H1 (cell line): ENCODE results near the gene OS9. TPM values are rescaled to one million over a fixed set of nuclear protein-coding genes. Genes with fewer than 3 reads are reported as not detected.

Experiments used
- CTCF ChIA-PET: fragments of 300-600 bp; sonication (Branson Sonifier 250); formaldehyde crosslinking; loops from one replicate; lab custom pipeline; 2021; ENCODE audit not compliant: partially characterized antibody; lab: Charles Lee
- POLR2A ChIA-PET: fragments of 300-600 bp; sonication (Branson Sonifier 250); formaldehyde crosslinking; loops from one replicate; lab custom pipeline; 2021; ENCODE audit warnings: inconsistent platforms; ENCODE audit not compliant: partially characterized antibody; lab: Charles Lee
- DNase-seq, 2 experiments: peaks; one replicate each; pipeline versions ENCODE4 v3.0.0 to v3.0.0-alpha.2; 2010 to 2022; ENCODE audit warnings: low spot score in 2 of 2, low read depth in 1 of 2, mixed read lengths in 1 of 2
- FAIRE-seq: peaks from 2 replicates; lab custom pipeline; 2011; peaks lifted over from hg19 to GRCh38; lab: Jason Lieb, UNC
- H2AFZ ChIP-seq: 2 replicates; pipeline ENCODE4 v1.8.1; 2012; ENCODE audit warnings: low read length, inconsistent platforms
- H2AK5ac ChIP-seq: 2 replicates; pipeline ENCODE4 v1.6.1; 2013; ENCODE audit warnings: low read depth, low read length
- H2BK120ac ChIP-seq: replicated peaks from 2 replicates; pipeline ENCODE3; 2013; ENCODE audit warnings: low read depth, low read length, inconsistent platforms
- H2BK12ac ChIP-seq: 2 replicates; pipeline ENCODE4 v1.6.1; 2013; ENCODE audit warnings: low read depth, low read length
- H2BK15ac ChIP-seq: 2 replicates; pipeline ENCODE4 v1.6.1; 2013; ENCODE audit warnings: low read length
- H2BK20ac ChIP-seq: 2 replicates; pipeline ENCODE4 v1.6.1; 2013; ENCODE audit warnings: low read length
- H2BK5ac ChIP-seq: 2 replicates; pipeline ENCODE4 v1.6.1; 2013; ENCODE audit warnings: low read depth, low read length
- H3K14ac ChIP-seq: 2 replicates; pipeline ENCODE4 v1.6.1; 2013; ENCODE audit warnings: inconsistent platforms; ENCODE audit not compliant: insufficient read length
- H3K18ac ChIP-seq: 2 replicates; pipeline ENCODE4 v1.6.1; 2013; ENCODE audit warnings: low read length; ENCODE audit errors: extremely low read depth
- H3K23ac ChIP-seq: 2 replicates; pipeline ENCODE4 v1.6.1; 2013; ENCODE audit warnings: inconsistent platforms; ENCODE audit not compliant: insufficient read length
- H3K23me2 ChIP-seq: 2 replicates; pipeline ENCODE4 v1.6.1; 2013; ENCODE audit warnings: low read depth, low read length
- H3K27ac ChIP-seq: 2 replicates; pipeline ENCODE4 v1.6.1; 2011; ENCODE audit warnings: low read depth, low read length, inconsistent platforms
- H3K27me3 ChIP-seq, 4 experiments: replicated peaks in 1 of 4; 1 replicate in 1 of 4; 2 replicates in 3 of 4; pipeline versions ENCODE4 v1.6.1 to v1.8.1; 2011 to 2013; ENCODE audit warnings: low read length in 3 of 4, mild to moderate bottlenecking in 3 of 4, inconsistent platforms in 2 of 4, mixed read lengths in 2 of 4, moderate library complexity in 1 of 4; ENCODE audit not compliant: control insufficient read depth in 3 of 4, insufficient read depth in 3 of 4; ENCODE audit errors: extremely low read depth in 1 of 4
- H3K36me3 ChIP-seq, 4 experiments: 2 replicates each; pipeline versions ENCODE4 v1.6.1 to v1.8.1; 2011 to 2013; ENCODE audit warnings: mild to moderate bottlenecking in 4 of 4, low read length in 3 of 4, moderate library complexity in 2 of 4, control low read depth in 1 of 4, inconsistent platforms in 1 of 4; ENCODE audit not compliant: insufficient read depth in 4 of 4, control insufficient read depth in 2 of 4
- H3K4ac ChIP-seq: replicated peaks from 2 replicates; pipeline ENCODE3; 2013; ENCODE audit warnings: low read length, low read depth, mixed read lengths, inconsistent platforms; ENCODE audit not compliant: insufficient read length
- H3K4me1 ChIP-seq, 4 experiments: replicated peaks in 1 of 4; 1 replicate in 1 of 4; 2 replicates in 3 of 4; pipeline versions ENCODE4 v1.6.1 to v1.8.1; 2011 to 2013; ENCODE audit warnings: low read length in 3 of 4, inconsistent platforms in 2 of 4, mixed read lengths in 1 of 4; ENCODE audit not compliant: insufficient read depth in 4 of 4, control insufficient read depth in 3 of 4
- H3K4me2 ChIP-seq, 2 experiments: 2 replicates each; pipeline versions ENCODE4 v1.6.1 to v1.8.1; 2011 to 2013; ENCODE audit warnings: low read depth in 2 of 2, low read length in 2 of 2, control low read depth in 1 of 2, inconsistent platforms in 1 of 2, mild to moderate bottlenecking in 1 of 2; ENCODE audit not compliant: insufficient read depth in 1 of 2
- H3K4me3 ChIP-seq, 4 experiments: fragments of 200-600, 300-600 bp in 1 of 4; sonication (generic), shearing (Covaris generic), sonication (Bioruptor Twin) in 1 of 4; 2 replicates each; pipeline versions ENCODE4 v1.5.1 to v1.8.1; 2011 to 2016; ENCODE audit warnings: low read length in 4 of 4, low read depth in 3 of 4, control low read depth in 2 of 4, inconsistent platforms in 2 of 4, mild to moderate bottlenecking in 2 of 4, mixed read lengths in 1 of 4, moderate library complexity in 1 of 4; ENCODE audit not compliant: insufficient read depth in 2 of 4; ENCODE audit errors: extremely low read depth in 1 of 4
- H3K56ac ChIP-seq: replicated peaks from 2 replicates; pipeline ENCODE3; 2013; ENCODE audit warnings: low read depth, mild to moderate bottlenecking, mixed read lengths, low read length, inconsistent platforms; ENCODE audit not compliant: insufficient read length
- H3K79me1 ChIP-seq: 2 replicates; pipeline ENCODE4 v1.6.1; 2013; ENCODE audit warnings: low read depth, low read length, control low read depth
- H3K79me2 ChIP-seq, 2 experiments: 2 replicates each; pipeline versions ENCODE4 v1.6.1 to v1.8.1; 2012 to 2013; ENCODE audit warnings: low read length in 2 of 2, mild to moderate bottlenecking in 2 of 2, inconsistent platforms in 1 of 2; ENCODE audit not compliant: insufficient read depth in 2 of 2, control insufficient read depth in 1 of 2
- H3K9ac ChIP-seq, 4 experiments: replicated peaks in 1 of 4; 1 replicate in 1 of 4; 2 replicates in 3 of 4; pipeline versions ENCODE4 v1.6.1 to v1.8.1; 2011 to 2013; ENCODE audit warnings: low read depth in 3 of 4, low read length in 3 of 4, control low read depth in 2 of 4, mild to moderate bottlenecking in 2 of 4, moderate library complexity in 2 of 4, inconsistent platforms in 1 of 4; ENCODE audit errors: extremely low read depth in 1 of 4
- H3K9me3 ChIP-seq, 2 experiments: 2 replicates each; pipeline versions ENCODE4 v1.6.1 to v1.8.1; 2012 to 2013; ENCODE audit warnings: mild to moderate bottlenecking in 2 of 2, moderate library complexity in 2 of 2, control low read depth in 1 of 2, inconsistent platforms in 1 of 2, low read depth in 1 of 2, low read length in 1 of 2, mixed read lengths in 1 of 2; ENCODE audit not compliant: insufficient read depth in 2 of 2
- H4K20me1 ChIP-seq, 2 experiments: replicated peaks in 1 of 2; 2 replicates each; pipeline versions ENCODE3 to v1.8.1; 2011 to 2013; ENCODE audit warnings: inconsistent platforms in 2 of 2, low read length in 2 of 2, mild to moderate bottlenecking in 1 of 2; ENCODE audit not compliant: insufficient read depth in 2 of 2, control insufficient read depth in 1 of 2
- H4K5ac ChIP-seq: 2 replicates; pipeline ENCODE4 v1.6.1; 2013; ENCODE audit warnings: low read length, low read depth, mixed read lengths, inconsistent platforms; ENCODE audit not compliant: insufficient read length
- H4K8ac ChIP-seq: 2 replicates; pipeline ENCODE4 v1.8.0; 2013; ENCODE audit warnings: mild to moderate bottlenecking, moderate library complexity, low read length, inconsistent platforms; ENCODE audit not compliant: insufficient read depth; ENCODE audit errors: extremely low read depth
- H4K91ac ChIP-seq: replicated peaks from 2 replicates; pipeline ENCODE3; 2013; ENCODE audit warnings: low read length, mixed read lengths, inconsistent platforms; ENCODE audit not compliant: insufficient read length
- CBX8 ChIP-seq: fragments of 300-800, 300-1000 bp; sonication (generic); IDR thresholded peaks from 2 replicates; pipeline ENCODE4 v1.7.1; 2016; ENCODE audit warnings: low read depth, low read length, borderline replicate concordance
- EGR1 ChIP-seq: IDR thresholded peaks from 2 replicates; pipeline ENCODE4 v1.6.1; 2011; ENCODE audit warnings: low read depth, low read length, borderline replicate concordance
- FOSL1 ChIP-seq: IDR thresholded peaks from 2 replicates; pipeline ENCODE4 v1.6.1; 2011; ENCODE audit warnings: mild to moderate bottlenecking, low read depth, low read length, moderate library complexity; ENCODE audit not compliant: insufficient read depth
- KDM1A ChIP-seq: fragments of 200-600, 300-600 bp; sonication (generic); IDR thresholded peaks from 2 replicates; pipeline ENCODE4 v1.7.1; 2016; ENCODE audit warnings: mild to moderate bottlenecking, low read length, borderline replicate concordance
- KDM5A ChIP-seq: fragments of 200-600 bp; IDR thresholded peaks from 2 replicates; pipeline ENCODE4 v1.7.1; 2012; ENCODE audit warnings: mild to moderate bottlenecking, low read length, inconsistent platforms, mixed read lengths
- MAFK ChIP-seq: IDR thresholded peaks from 2 replicates; pipeline ENCODE4 v1.6.1; 2012; ENCODE audit warnings: low read depth, mild to moderate bottlenecking, improper control_type of control experiment, low read length
- NRF1 ChIP-seq: IDR thresholded peaks from 2 replicates; pipeline ENCODE4 v1.6.1; 2011; ENCODE audit warnings: mild to moderate bottlenecking, low read depth, low read length, improper control_type of control experiment
- PHF8 ChIP-seq: fragments of 200-600 bp; sonication (generic); conservative IDR thresholded peaks from 2 replicates; pipeline ENCODE4 v1.7.1; 2012; ENCODE audit warnings: low read depth, mild to moderate bottlenecking, inconsistent platforms, low read length, moderate library complexity
- POU5F1 ChIP-seq: IDR thresholded peaks from 2 replicates; pipeline ENCODE4 v1.6.1; 2011; ENCODE audit warnings: low read depth, mild to moderate bottlenecking, low read length, moderate library complexity
- RBBP5 ChIP-seq: IDR thresholded peaks from 2 replicates; pipeline ENCODE4 v1.7.1; 2012; ENCODE audit warnings: low read depth, mild to moderate bottlenecking, inconsistent platforms, low read length, moderate library complexity, borderline replicate concordance
- RXRA ChIP-seq: IDR thresholded peaks from 2 replicates; pipeline ENCODE4 v1.6.1; 2011; ENCODE audit warnings: low read depth, mild to moderate bottlenecking, low read length, moderate library complexity; ENCODE audit not compliant: insufficient read depth
- SP1 ChIP-seq: IDR thresholded peaks from 2 replicates; pipeline ENCODE4 v1.6.1; 2011; ENCODE audit warnings: low read depth, low read length
- TAF1 ChIP-seq: IDR thresholded peaks from 2 replicates; pipeline ENCODE4 v1.6.1; 2011; ENCODE audit warnings: mild to moderate bottlenecking, low read depth, low read length
- WGBS, 2 experiments: shearing (Covaris generic) in 1 of 2; methylation state at CpG; one replicate each; pipeline versions ENCODE4 v1.1.6 to v1.1.7; 2013 to 2015; ENCODE audit warnings: low lambda C conversion rate in 2 of 2, mixed read lengths in 2 of 2, inconsistent platforms in 1 of 2, low coverage in 1 of 2, missing lambda C conversion rate in 1 of 2; ENCODE audit not compliant: insufficient replicate concordance in 2 of 2, insufficient coverage in 1 of 2, insufficient read length in 1 of 2; ENCODE audit errors: extremely low coverage in 1 of 2, missing lambda C conversion rate in 1 of 2; 5-methylcytosine and 5-hydroxymethylcytosine counted together
- polyA plus RNA-seq, 7 experiments: library from polyadenylated mRNA; depleted of rRNA in 3 of 7; stranded (reverse) in 5 of 7; unstranded in 2 of 7; fragments of >200 nt in 5 of 7; fragments of 200-250 nt in 2 of 7; gene quantifications; 1 replicate in 5 of 7; 2 replicates in 1 of 7; 4 replicates in 1 of 7; pipeline versions ENCODE4 v1.2.1 to v1.2.3, GENCODE V29; 2011 to 2013; ENCODE audit warnings: missing spikeins in 2 of 7, mixed read lengths in 2 of 7
- total RNA-seq: library from RNA; stranded (reverse); fragmentation: NEBNext Ultra II Directional; extraction: Animal tissue kit (Norgen Biotek cat#: 25700); gene quantifications from 2 replicates; pipeline ENCODE4 v1.2.1, GENCODE V29; 2021
- TF ChIP-seq, protein P1 (sequence below): IDR thresholded peaks from 2 replicates; pipeline ENCODE4 v1.6.1; 2012; ENCODE audit warnings: inconsistent platforms

The OS9 gene
- total and polyA plus RNA-seq, 2 of the 8 experiments (the other 6 are each of a cell fraction or from before 2014, with no cell fraction given) = 71.0 to 108 TPM

DNA sequence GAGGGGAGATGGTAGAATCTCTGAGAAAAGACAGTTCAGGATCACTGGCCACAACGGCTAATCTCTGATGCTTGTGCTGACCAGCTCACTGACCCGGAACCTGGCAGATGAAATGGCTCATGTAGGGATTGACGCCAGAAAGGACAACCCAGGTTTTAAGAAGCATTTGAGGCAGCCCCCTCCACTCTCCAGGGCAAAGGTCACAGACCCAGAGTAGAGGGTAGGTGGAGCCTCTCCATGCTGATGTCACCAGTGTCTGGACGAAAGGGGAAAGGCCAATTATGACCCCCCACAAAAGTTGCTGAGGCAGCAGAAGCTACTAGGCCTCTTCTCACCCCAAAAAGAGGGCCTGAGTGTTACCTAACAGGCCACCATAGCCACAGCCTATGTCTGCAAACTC, 76.8 kb downstream of the OS9 start:
- CTCF ChIA-PET = interaction anchor here (1.0 to 1.6 kb wide), 4 partner anchors 9 to 14 kb away, joined by 3 to 7 read pairs (median 3); no protein-coding TSS in a partner anchor
- TF ChIP-seq POU5F1 = no peak
- TF ChIP-seq, protein P1, sequence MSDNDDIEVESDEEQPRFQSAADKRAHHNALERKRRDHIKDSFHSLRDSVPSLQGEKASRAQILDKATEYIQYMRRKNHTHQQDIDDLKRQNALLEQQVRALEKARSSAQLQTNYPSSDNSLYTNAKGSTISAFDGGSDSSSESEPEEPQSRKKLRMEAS = no peak
- TF ChIP-seq KDM1A = no peak
- TF ChIP-seq MAFK = no peak
- no peak for TF ChIP-seq RXRA
- no peak for TF ChIP-seq EGR1
- TF ChIP-seq PHF8 = no peak
- TF ChIP-seq CBX8 = no peak
- TF ChIP-seq TAF1 = no peak
- TF ChIP-seq KDM5A = no peak
- TF ChIP-seq FOSL1 = no peak
- no peak for TF ChIP-seq NRF1
- no peak for TF ChIP-seq SP1
- no peak for TF ChIP-seq RBBP5

More for the DNA sequence above, 76.8 kb downstream of the OS9 start:
- H3K4me1 ChIP-seq = peaks cover 8 to 21% (median 14%) of the 10 kb centered on the region in 4 experiments
- peak overlapping the region; percentile 66; the same call in 1 of the 2 replicates for H4K8ac ChIP-seq
- DNase-seq (no peak), FAIRE-seq (no peak)
- H3K4me3 ChIP-seq = no peak overlapping the region; a peak in 1 of 8 replicates
- H4K5ac ChIP-seq = no peak overlapping the region
- H2AFZ ChIP-seq = no peak overlapping the region
- WGBS, 2 experiments = 92% methylated on average over 4 of the region's 4 CpGs; no CpG with 5 or more reads in 1 of the 2 experiments
- no peak overlapping the region for H3K18ac ChIP-seq
- no peak overlapping the region for H2BK5ac ChIP-seq
- no peak overlapping the region for H3K4ac ChIP-seq
- no peak overlapping the region for H4K91ac ChIP-seq
- no peak overlapping the region for H2BK20ac ChIP-seq
- no peaks in the 10 kb centered on the region for H3K9me3 ChIP-seq
- peaks cover 7 to 18% (median 14%) of the 10 kb centered on the region in 4 experiments; a peak in 6 of 7 replicates for H3K27me3 ChIP-seq
- H3K36me3 ChIP-seq = peaks cover 11 to 17% (median 14%) of the 10 kb centered on the region in 4 experiments; a peak in 7 of 8 replicates
- H3K23me2 ChIP-seq = peaks cover 21% of the 10 kb centered on the region; the same call in 1 of the 2 replicates
- H2BK15ac ChIP-seq = no peak overlapping the region
- no peak overlapping the region for H3K9ac ChIP-seq
- no peak overlapping the region for H2BK12ac ChIP-seq
- H3K23ac ChIP-seq = no peak overlapping the region
- H2BK120ac ChIP-seq = no peak overlapping the region
- H4K20me1 ChIP-seq = peaks cover 0 to 4% of the 10 kb centered on the region in 2 experiments
- H3K4me2 ChIP-seq = peak overlapping the region; percentile 96 to 99; a peak in 2 of 4 replicates
- H3K79me1 ChIP-seq = no peaks in the 10 kb centered on the region; the same call in 1 of the 2 replicates
- H2AK5ac ChIP-seq = 0 out of 2 replicates have a peak overlapping the region, but pooled peaks have one; percentile 65
- H3K14ac ChIP-seq = no peak overlapping the region
- 0 out of 4 replicates have a peak, but pooled peaks cover 0 to 7% of the 10 kb centered on the region in 2 experiments for H3K79me2 ChIP-seq
- POLR2A ChIA-PET = interaction anchor here (1.1 to 1.2 kb wide), 4 partner anchors 10 to 34 kb away, joined by 3 to 4 read pairs (median 3); no protein-coding TSS in a partner anchor
- H3K27ac ChIP-seq = no peak overlapping the region
- no peak overlapping the region for H3K56ac ChIP-seq
